ENCODE results near the gene PLK5. TPM values are rescaled to one million over a fixed set of nuclear protein-coding genes. Genes with fewer than 3 reads are reported as not detected.

Gene PLK5
- total and polyA plus RNA-seq, 2 of the 4 experiments (the other 2 are of a cell fraction), result not detected

- dilution Hi-C loops (cut with HindIII; ENCODE audit: low sequenced_read_pairs, unreplicated experiment), result no loop called here
- Histone ChIP-seq H4K91ac (ENCODE audit: insufficient read depth, low read depth, low read length) (no peak overlapping the region), H2BK5ac (ENCODE audit: low read depth, low read length, poor library complexity, severe bottlenecking) (no peak overlapping the region), H3K36me3 (ENCODE audit: control insufficient read depth, insufficient read depth, low read length) (peaks cover 11% of the 10 kb centered on the region; the same call in 1 of the 2 replicates), H2BK120ac (ENCODE audit: low read depth, low read length) (no peak overlapping the region), H3K4me3 (ENCODE audit: insufficient read depth, low read depth, low read length) (no peak overlapping the region), H4K5ac (ENCODE audit: low read depth, low read length) (no peak overlapping the region), H2AK5ac (ENCODE audit: low read depth, low read length) (peak overlapping the region; percentile 43; the same call in 1 of the 2 replicates), H3K56ac (ENCODE audit: extremely low read depth, insufficient read depth, low read length) (no peak overlapping the region), H3K4ac (ENCODE audit: low read depth, low read length) (no peak overlapping the region), H2BK15ac (ENCODE audit: low read depth, low read length) (no peak overlapping the region), H2BK20ac (ENCODE audit: low read depth, low read length) (no peak overlapping the region), H3K27me3 (ENCODE audit: control insufficient read depth, insufficient read depth, low read length) (no peaks in the 10 kb centered on the region), H3K9ac (ENCODE audit: low read depth, low read length) (no peak overlapping the region), H4K8ac (ENCODE audit: low read depth in 2 of 2, low read length in 2 of 2) (no peak overlapping the region), H3K27ac (ENCODE audit: insufficient read depth, low read length) (no peak overlapping the region), H2AK9ac (replicated peaks; ENCODE audit: low read depth, low read length, poor library complexity) (no peak overlapping the region), H3K9me1 (ENCODE audit: insufficient read depth, low read length) (no peaks in the 10 kb centered on the region; the same call in 1 of the 2 replicates), H3K23ac (ENCODE audit: low read depth, low read length) (no peak overlapping the region), H3K4me1 (ENCODE audit: control insufficient read depth, insufficient read depth, low read length) (peaks cover 6% of the 10 kb centered on the region), H3K79me1 (ENCODE audit: low read depth in 1 of 2, low read length in 2 of 2) (peaks cover 4 to 15% of the 10 kb centered on the region in 2 experiments; a peak in 1 of 4 replicates), H4K20me1 (ENCODE audit: insufficient read depth, low read length) (peaks cover 6% of the 10 kb centered on the region; the same call in 1 of the 2 replicates), H2AFZ (replicated peaks; ENCODE audit: low read length, poor library complexity) (no peak overlapping the region), H3K14ac (replicated peaks; ENCODE audit: low read depth, low read length) (no peak overlapping the region), H3K18ac (ENCODE audit: low read depth, low read length) (no peak overlapping the region), H3K4me2 (ENCODE audit: low read depth, low read length) (no peak overlapping the region), H3K9me3 (ENCODE audit: control insufficient read depth, insufficient read depth, low read length) (no peaks in the 10 kb centered on the region)
- CTCF ChIA-PET, result no interaction called here
- POLR2A ChIA-PET (ENCODE audit: unreplicated experiment), result no interaction called here
- 42% methylated on average over 9 of the region's 25 CpGs; no CpG with 5 or more reads in 1 of the 2 experiments for WGBS, 2 experiments (ENCODE audit: extremely low coverage in 2 of 2, insufficient read length in 1 of 2)
- TF ChIP-seq FOS (IDR thresholded peaks at IDR 0.05; ENCODE audit: low read depth, low read length), result no peak
- no peak for TF ChIP-seq CTCF (conservative IDR thresholded peaks at IDR 0.05; ENCODE audit: low read depth, low read length)
- no peak for TF ChIP-seq MAZ (IDR thresholded peaks at IDR 0.05; ENCODE audit: borderline replicate concordance, low read depth, low read length)
- no peak for TF ChIP-seq CEBPB (IDR thresholded peaks at IDR 0.05; ENCODE audit: low read depth, low read length)
- TF ChIP-seq BHLHE40 (IDR thresholded peaks at IDR 0.05; ENCODE audit: low read depth, low read length), result no peak
- no peak for TF ChIP-seq ELK1 (IDR thresholded peaks at IDR 0.05; ENCODE audit: borderline replicate concordance, low read depth, low read length)
- no peak for TF ChIP-seq RCOR1 (IDR thresholded peaks at IDR 0.05; ENCODE audit: insufficient replicate concordance, low read length)
- no peak for TF ChIP-seq RFX5 (IDR thresholded peaks at IDR 0.05; ENCODE audit: low read depth, low read length)
- TF ChIP-seq CHD1 (IDR thresholded peaks at IDR 0.05; ENCODE audit: low read depth, low read length), result no peak
- no TSS peak for BruUV-seq (replicated peaks)
- DNase-seq (no peak), ATAC-seq (ENCODE audit: low read depth) (no peak)
- intact Hi-C loops (cut with micrococcal nuclease), result no loop called here
- in situ Hi-C loops (cut with MboI; ENCODE audit: low sequenced_read_pairs), result no loop called here
Observed at GRCh38 chr19:1510442-1510806, 13.5 kb upstream of the PLK5 start.

Data from IMR-90 (cell line).